ENCODE data around the gene MLLT6. TPM values are rescaled to one million over a fixed set of nuclear protein-coding genes. Genes with fewer than 3 reads are reported as not detected.

Gene MLLT6
- total RNA-seq, 1 donor from 2014 or later = 59.8 TPM

GRCh38 chr17:38705523-38705802, 390 bp downstream of the MLLT6 start:
- Mint-ChIP-seq H3K4me3 (ENCODE audit: unreplicated experiment) (no peak overlapping the region), H3K9me3 (ENCODE audit: unreplicated experiment) (peaks cover 22% of the 10 kb centered on the region), H3K27me3 (ENCODE audit: unreplicated experiment) (peaks cover 24% of the 10 kb centered on the region), H3K36me3 (ENCODE audit: unreplicated experiment) (no peaks in the 10 kb centered on the region), H3K4me1 (ENCODE audit: low read depth, unreplicated experiment) (peaks cover 11% of the 10 kb centered on the region), H3K27ac (ENCODE audit: unreplicated experiment) (no peak overlapping the region)
- DNase-seq = peak; percentile 45
- TF ChIP-seq CTCF (IDR thresholded peaks at IDR 0.05; ENCODE audit: partially characterized antibody, unreplicated experiment) = no peak

GRCh38 chr17:38705803-38706504, 881 bp downstream of the MLLT6 start:
- H3K27ac Mint-ChIP-seq (ENCODE audit: unreplicated experiment) = peak overlapping the region; percentile 22
- DNase-seq = peak; percentile 34
- peaks cover 22% of the 10 kb centered on the region for H3K9me3 Mint-ChIP-seq (ENCODE audit: unreplicated experiment)
- TF ChIP-seq CTCF (IDR thresholded peaks at IDR 0.05; ENCODE audit: partially characterized antibody, unreplicated experiment) = no peak
- H3K36me3 Mint-ChIP-seq (ENCODE audit: unreplicated experiment) = no peaks in the 10 kb centered on the region
- peaks cover 27% of the 10 kb centered on the region for H3K27me3 Mint-ChIP-seq (ENCODE audit: unreplicated experiment)
- peaks cover 14% of the 10 kb centered on the region for H3K4me1 Mint-ChIP-seq (ENCODE audit: low read depth, unreplicated experiment)
- H3K4me3 Mint-ChIP-seq (ENCODE audit: unreplicated experiment) = peak overlapping the region; percentile 89

GRCh38 chr17:38706505-38707216, 1.6 kb downstream of the MLLT6 start:
- no peak for DNase-seq
- Mint-ChIP-seq H3K4me3 (ENCODE audit: unreplicated experiment) (peak overlapping the region; percentile 89), H3K36me3 (ENCODE audit: unreplicated experiment) (no peaks in the 10 kb centered on the region), H3K27ac (ENCODE audit: unreplicated experiment) (no peak overlapping the region), H3K27me3 (ENCODE audit: unreplicated experiment) (peaks cover 21% of the 10 kb centered on the region), H3K4me1 (ENCODE audit: low read depth, unreplicated experiment) (peaks cover 12% of the 10 kb centered on the region), H3K9me3 (ENCODE audit: unreplicated experiment) (peaks cover 22% of the 10 kb centered on the region)
- TF ChIP-seq CTCF (IDR thresholded peaks at IDR 0.05; ENCODE audit: partially characterized antibody, unreplicated experiment) = no peak

GRCh38 chr17:38707678-38708351, 2.7 kb downstream of the MLLT6 start:
- H3K36me3 Mint-ChIP-seq (ENCODE audit: unreplicated experiment) = no peaks in the 10 kb centered on the region
- TF ChIP-seq CTCF (IDR thresholded peaks at IDR 0.05; ENCODE audit: partially characterized antibody, unreplicated experiment) = no peak
- H3K4me1 Mint-ChIP-seq (ENCODE audit: low read depth, unreplicated experiment) = peaks cover 13% of the 10 kb centered on the region
- peaks cover 18% of the 10 kb centered on the region for H3K27me3 Mint-ChIP-seq (ENCODE audit: unreplicated experiment)
- H3K4me3 Mint-ChIP-seq (ENCODE audit: unreplicated experiment) = no peak overlapping the region
- DNase-seq = no peak
- H3K27ac Mint-ChIP-seq (ENCODE audit: unreplicated experiment) = no peak overlapping the region
- H3K9me3 Mint-ChIP-seq (ENCODE audit: unreplicated experiment) = peaks cover 22% of the 10 kb centered on the region

Data from glutamatergic neuron (in vitro differentiated cells).